Coronary artery (tissue), 2 donors: ENCODE results near the gene CD164.
"Not testable (repeated sequence)": the region's sequence is repeated elsewhere in the genome, so short reads cannot be mapped to it uniquely, and the experiment has no call there.

Experiments used
- DNase-seq: peaks from one replicate; pipeline ENCODE4 v3.0.0-alpha.2; 2017; ENCODE audit warnings: low spot score
- H3K27ac ChIP-seq, 2 donors: fragments of 200-600 bp; sonication (generic); one replicate each; pipeline ENCODE4 v1.5.1; 2016 to 2019
- H3K4me3 ChIP-seq: fragments of 200-600 bp; sonication (generic); 2 replicates; pipeline ENCODE4 v1.5.1; 2016; ENCODE audit warnings: mild to moderate bottlenecking, moderate library complexity
- TF ChIP-seq, protein P1 (sequence below): fragments of 200-600 bp; sonication (generic); IDR thresholded peaks from one replicate; pipeline ENCODE4 v1.5.1; 2019; ENCODE audit warnings: antibody characterized with exemption

CD164 gene

GRCh38 chr6:109369728-109370127, 12.5 kb downstream of the CD164 start:
- H3K4me3 ChIP-seq = no peak overlapping the region
- no peak overlapping the region for H3K27ac ChIP-seq
- DNase-seq = no peak
- TF ChIP-seq, protein P1, sequence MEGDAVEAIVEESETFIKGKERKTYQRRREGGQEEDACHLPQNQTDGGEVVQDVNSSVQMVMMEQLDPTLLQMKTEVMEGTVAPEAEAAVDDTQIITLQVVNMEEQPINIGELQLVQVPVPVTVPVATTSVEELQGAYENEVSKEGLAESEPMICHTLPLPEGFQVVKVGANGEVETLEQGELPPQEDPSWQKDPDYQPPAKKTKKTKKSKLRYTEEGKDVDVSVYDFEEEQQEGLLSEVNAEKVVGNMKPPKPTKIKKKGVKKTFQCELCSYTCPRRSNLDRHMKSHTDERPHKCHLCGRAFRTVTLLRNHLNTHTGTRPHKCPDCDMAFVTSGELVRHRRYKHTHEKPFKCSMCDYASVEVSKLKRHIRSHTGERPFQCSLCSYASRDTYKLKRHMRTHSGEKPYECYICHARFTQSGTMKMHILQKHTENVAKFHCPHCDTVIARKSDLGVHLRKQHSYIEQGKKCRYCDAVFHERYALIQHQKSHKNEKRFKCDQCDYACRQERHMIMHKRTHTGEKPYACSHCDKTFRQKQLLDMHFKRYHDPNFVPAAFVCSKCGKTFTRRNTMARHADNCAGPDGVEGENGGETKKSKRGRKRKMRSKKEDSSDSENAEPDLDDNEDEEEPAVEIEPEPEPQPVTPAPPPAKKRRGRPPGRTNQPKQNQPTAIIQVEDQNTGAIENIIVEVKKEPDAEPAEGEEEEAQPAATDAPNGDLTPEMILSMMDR = no peak

DNA sequence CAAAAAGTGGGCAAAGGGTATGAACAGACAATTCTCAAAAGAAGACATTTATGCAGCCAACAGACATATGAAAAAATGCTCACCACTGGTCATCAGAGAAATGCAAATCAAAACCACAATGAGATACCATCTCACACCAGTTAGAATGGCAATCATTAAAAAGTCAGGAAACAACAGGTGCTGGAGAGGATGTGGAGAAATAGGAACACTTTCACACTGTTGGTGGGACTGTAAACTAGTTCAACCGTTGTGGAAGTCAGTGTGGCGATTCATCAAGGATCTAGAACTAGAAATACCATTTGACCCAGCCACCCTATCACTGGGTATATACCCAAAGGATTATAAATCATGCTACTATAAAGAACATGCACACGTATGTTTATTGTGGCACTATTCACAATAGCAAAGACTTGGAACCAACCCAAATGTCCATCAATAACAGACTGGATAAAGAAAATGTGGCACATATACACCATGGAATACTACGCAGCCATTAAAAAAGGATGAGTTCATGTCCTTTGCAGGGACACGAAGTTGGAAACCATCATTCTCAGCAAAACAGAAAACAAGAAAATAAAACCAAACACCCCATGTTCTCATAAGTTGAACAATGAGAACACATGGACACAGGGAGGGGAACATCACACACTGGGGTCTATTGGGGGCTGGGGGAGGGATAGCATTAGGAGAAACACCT, 17.7 kb downstream of the CD164 start:
- DNase-seq, H3K4me3 ChIP-seq, H3K27ac ChIP-seq: not testable (repeated sequence)

DNA sequence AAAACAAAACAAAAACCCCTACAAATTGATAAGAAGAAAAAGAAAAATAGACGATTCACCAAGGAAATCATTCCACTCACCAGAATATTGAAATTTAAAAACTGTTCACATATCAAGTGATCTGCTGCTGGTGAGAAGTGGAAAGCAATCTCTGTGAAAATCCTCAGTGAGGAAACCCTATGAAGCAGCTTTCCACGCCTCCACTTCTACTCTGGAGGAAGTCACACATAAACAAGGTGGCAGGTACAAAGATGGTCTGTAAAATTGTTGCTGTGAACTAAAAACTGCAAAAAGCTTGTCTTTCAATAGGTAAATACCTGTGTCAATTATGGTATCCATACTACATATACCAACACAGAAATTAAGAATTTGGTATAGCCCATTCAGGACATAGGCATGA, 18.5 kb downstream of the CD164 start:
- no peak for DNase-seq
- no peak overlapping the region for H3K4me3 ChIP-seq
- TF ChIP-seq, protein P1 = no peak
- H3K27ac ChIP-seq = no peak overlapping the region

- H3K4me3 ChIP-seq = no peak overlapping the region
- DNase-seq = no peak
- no peak overlapping the region for H3K27ac ChIP-seq
- TF ChIP-seq, protein P1 = no peak
Measured at GRCh38 chr6:109362102-109362884, 20.0 kb downstream of the CD164 start.

DNA sequence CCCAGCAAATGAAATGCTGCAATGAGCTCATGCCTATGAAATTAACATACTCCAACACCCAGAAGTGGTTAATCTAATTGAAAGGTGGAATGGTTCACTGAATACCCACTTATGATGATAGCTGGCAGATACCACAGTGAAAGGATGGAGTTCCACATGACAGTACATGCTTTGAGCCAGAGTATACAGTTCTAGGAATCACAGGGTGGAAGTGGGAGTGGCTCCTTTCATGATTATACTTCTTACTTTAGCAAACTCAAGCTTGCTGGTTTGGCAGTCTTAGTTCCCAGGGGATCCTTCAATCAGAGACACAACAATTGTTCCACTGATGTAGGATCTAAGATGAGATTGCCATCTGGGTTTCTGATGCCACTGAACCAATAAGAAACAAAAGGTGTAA, 21.5 kb downstream of the CD164 start:
- Histone ChIP-seq H3K4me3 (no peak overlapping the region), H3K27ac (no peak overlapping the region)
- TF ChIP-seq, protein P1 = no peak
- no peak for DNase-seq

- TF ChIP-seq, protein P1 = no peak
- DNase-seq = no peak
- Histone ChIP-seq H3K27ac (no peak overlapping the region), H3K4me3 (no peak overlapping the region)
Measured at GRCh38 chr6:109360281-109360680, 22.0 kb downstream of the CD164 start.

DNA sequence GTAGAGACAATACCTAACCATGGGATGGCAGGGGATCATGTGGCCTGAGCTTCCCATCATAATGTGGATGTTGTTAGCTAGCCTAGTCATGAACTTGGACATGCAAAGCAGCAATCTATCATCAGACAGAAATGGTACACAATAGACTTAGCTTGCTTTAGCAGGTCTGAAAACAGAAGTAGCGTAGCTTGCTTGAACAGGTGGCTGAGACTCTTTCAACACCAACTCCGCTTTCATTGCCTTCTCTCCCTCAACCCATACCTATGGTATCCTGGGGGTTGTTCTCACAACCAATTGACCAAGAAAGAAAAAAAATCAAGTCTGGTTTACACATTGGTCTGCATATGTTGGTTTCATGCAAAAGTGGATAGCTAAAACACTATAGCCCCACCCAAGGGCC, 23.0 kb downstream of the CD164 start:
- TF ChIP-seq, protein P1 = no peak
- Histone ChIP-seq H3K4me3 (no peak overlapping the region), H3K27ac (no peak overlapping the region)
- DNase-seq = no peak
